Superior temporal gyrus (tissue), 1 donor: ENCODE results near the gene HHIPL1.
"Not testable (repeated sequence)": the region's sequence is repeated elsewhere in the genome, so short reads cannot be mapped to it uniquely, and the experiment has no call there.

Source experiments
- DNase-seq: peaks from one replicate; pipeline ENCODE4 v3.0.0-alpha.2; 2016; ENCODE audit errors: extremely low spot score

Gene HHIPL1

DNA sequence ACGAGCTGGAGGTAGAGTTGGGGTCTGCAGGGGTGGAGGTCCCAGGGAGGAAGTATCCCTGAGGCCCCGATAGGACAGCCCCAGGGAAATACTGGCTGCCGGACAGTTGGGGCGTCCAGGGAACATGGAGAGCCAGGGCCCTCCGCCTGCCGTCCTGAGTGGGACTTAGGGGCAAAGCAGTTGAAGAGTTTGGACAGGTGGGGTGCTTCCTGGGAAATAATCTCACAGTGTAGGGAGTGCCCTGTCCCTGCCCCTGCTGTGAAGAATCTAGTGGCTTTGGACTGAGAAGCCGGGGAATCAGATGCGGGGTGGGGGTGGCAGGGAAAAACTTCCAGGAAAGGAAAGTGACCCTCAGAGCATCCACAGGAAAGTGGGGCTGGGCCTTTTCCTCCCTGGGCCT lies 9.8 kb upstream of the HHIPL1 start:
- no peak for DNase-seq

DNA sequence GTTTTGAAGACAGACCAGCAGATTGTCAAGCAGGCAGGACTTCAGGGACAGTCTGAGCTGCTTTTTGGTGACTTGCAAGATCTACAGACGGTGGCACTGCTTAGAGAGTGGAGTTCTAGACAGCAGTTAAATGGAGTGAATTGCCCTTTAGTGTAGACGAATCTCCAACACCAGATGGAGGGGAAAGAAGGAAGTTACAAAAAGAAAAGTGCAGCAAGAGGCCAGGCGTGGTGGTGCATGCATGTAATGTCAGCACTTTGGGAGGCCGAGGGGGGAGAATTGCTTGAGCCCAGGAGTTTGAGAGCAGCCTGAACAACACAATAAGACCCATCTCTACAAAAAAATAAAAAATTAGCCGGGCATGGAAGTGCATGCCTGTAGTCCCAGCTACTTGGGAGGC lies 8.4 kb upstream of the HHIPL1 start:
- DNase-seq, result no peak

DNA sequence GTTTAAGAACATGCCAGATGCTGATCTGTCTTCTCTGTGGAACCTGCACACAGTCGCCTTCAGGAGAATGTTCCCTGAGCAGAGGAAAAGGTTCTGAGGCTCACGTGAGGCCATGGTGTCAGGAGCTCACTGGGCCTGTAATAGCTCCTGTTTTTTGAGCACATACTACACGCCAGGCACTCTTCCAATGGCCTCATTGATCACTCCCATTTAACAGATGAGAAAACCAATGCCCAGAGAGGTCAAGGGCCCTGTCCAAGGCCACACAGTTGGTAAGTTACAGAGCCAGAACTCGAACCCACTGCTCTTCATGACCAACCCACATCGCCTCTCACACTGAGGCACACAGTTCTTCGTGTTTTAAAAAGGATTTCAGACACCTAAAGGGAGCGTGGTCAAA lies 7.3 kb upstream of the HHIPL1 start:
- DNase-seq, result no peak

DNA sequence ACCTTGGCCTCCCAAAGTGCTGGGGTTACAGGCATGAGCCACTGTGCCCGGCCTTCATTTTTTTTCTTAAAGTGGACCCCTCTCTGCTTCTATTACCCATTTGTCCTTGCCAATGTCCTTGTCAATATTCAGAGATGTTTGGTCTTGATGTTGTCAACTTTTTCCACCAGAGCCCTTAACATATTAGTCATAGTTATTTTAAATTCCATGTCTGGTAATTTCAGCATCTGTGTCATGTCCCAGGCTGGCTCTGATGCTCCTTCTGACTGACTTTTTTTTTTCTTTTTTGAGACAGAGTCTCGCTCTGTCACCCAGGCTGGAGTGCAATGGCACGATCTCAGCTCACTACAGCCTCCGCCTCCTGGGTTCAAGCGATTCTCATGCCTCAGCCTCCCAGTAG lies 2.2 kb upstream of the HHIPL1 start:
- DNase-seq, result not testable (repeated sequence)

DNA sequence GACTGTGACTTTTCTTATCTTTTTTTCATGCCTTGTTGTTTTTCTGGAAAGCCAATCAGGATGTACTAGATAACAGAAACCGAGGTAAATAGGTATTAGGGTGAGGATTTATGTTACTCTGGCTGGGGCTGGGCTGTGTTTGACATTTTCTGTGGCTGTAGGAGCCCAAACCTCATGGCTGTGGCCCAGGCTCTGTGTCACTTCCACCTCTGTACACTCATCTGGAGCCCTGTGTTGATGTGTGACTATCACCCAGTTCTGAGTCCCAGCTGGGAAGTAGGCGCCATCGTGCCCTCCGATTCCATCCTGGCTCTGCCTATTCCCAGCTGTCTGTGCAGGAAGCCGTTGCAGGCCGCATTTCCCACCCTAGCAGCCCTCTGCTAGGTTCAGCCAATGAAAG lies 1.6 kb upstream of the HHIPL1 start:
- DNase-seq, result no peak

DNA sequence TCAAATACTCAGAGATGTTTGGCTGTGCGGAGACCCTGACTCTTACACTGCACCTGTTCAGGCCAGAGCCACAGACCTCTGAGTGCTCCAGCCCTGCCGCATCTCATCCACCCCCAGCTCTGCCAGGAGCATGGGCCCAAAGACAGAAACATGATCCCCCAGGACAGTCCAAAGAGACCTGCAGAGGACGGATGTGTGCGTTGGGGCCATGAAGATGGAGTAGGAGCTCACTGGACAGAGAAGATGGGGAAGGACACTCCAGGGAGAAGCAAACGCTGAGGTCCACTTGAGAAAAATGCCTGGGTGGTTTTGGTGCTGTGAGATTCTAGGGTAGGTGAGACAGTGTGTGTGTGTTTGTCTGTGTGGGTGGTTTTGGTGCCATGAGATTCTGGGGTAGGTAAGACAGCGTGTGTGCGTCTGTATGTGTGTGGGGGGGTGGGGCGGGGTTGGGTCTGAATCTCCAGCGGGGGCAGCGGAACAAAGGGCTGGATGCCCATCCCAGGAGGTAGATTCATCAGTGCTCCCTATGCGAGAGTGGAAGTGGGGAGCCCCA lies 818 bp upstream of the HHIPL1 start:
- no peak for DNase-seq

DNA sequence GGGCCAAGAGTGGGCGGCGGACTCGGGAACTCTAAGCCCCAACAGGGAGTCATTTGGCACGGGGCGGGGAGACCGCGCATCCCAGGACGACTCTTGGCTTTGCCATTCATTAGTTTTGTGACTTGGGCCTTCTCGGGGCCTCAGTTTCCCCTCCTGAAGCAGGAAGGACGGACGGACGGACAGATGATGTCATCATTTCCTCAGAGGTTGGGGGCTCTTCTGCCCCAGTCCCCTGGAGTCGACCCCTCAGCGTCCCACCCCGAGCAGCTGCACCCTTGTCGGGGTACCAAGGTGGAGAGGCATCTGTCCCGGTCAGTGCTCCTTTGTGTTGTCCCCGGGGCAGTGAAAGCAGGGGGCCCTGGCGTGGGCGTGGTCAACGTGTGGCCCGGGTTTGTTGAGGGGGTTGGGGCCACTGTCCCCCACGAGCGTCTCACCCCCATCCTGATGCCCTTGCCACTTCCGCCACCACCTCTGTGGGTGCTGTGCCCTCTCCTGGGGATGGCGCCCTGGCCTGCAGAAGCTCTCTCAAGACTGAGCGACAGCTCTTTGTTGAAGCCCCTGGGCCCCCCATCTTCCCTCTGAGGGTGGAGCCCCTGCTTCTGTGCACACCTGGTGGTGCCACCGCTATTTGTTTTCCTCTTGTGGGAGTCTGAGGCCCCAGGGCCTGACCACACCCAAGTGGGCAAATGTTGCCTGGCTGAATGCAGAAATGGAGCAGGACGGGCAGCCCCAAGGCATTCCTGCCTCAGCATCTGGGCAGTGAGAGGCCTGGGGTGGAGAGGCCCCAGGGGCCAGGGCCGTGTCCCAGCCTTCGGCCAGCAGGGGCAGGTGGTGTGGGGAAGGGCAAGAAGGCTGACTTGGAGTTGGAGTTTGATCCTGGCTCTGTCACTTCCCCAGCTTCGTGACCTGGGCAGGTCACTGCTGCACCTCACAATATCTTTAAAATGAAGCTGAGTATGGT lies 896 bp downstream of the HHIPL1 start:
- no peak for DNase-seq

DNA sequence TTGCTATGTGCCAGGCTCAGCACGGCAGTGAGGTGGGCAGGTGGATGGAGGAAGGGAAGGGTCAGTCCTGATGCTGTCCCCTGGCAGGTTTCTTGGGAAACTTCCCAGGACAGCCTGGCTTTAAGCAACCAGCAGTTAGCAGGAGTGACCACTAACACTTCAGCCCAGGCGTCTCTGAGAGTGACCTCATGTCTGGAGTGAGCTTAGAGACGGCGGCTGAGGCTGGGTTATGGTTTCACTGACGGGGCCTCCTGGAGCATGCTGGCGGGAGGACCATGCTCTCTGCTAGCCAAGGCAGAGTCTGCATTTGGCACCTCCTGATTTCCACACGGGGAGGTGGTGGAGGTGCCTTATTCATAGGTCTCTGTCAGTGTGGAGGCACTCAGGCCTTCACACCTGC lies 2.5 kb downstream of the HHIPL1 start:
- DNase-seq, result no peak

DNA sequence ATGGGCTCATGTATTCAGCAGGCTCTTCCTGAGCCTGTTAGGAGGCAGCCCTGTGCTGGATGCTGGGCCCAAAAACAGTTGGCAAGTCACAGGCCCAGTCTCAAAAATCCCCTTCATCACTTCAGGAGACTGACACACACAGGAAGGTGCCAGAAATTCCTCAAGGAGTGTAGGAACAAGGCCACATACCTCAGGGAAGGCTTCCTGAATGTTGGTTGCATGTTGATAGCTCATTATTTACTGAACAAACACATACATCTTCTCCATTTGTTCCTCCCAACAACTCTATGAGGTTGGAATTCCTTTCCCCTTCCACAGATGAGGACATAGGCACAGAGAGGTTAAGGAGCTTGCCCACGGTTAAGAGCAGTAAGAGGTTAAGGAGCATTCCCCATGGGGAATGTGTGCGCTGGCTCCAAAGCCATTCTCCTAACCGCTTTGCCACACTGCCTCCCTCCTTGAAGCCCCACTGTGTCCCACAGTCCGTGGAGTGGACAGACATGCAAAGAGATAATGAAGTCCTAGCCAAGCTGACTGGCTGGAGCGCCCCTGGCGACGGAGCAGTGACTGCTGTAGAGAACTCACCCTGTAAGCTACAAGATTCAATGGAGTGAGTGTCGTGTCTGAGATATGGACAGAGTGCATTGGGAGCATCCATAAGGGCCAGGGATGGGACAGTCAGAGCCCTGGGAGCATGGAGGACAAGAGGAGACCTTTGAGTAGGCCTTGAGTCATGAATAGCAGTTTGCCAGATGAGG lies 3.3 kb downstream of the HHIPL1 start:
- DNase-seq, result no peak

DNA sequence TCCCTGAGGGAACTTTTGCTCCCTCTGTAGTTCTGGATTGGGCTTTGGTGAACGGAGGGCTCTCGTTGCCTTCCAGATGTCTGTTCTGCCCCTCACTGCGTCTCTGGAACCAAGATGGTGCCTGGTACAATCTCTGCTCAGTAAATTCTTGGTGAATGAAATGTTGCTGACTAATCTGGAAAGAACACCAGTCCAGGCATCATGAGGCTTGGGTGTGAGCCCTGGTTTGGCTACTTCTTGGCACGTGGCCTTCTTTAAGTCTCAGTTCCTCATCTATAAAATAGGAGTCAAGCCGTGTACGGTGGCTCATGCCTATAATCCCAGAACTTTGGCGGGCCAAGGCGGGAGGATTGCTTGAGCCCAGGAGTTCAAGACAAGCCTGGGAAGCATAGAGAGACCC lies 4.3 kb downstream of the HHIPL1 start:
- no peak for DNase-seq

DNA sequence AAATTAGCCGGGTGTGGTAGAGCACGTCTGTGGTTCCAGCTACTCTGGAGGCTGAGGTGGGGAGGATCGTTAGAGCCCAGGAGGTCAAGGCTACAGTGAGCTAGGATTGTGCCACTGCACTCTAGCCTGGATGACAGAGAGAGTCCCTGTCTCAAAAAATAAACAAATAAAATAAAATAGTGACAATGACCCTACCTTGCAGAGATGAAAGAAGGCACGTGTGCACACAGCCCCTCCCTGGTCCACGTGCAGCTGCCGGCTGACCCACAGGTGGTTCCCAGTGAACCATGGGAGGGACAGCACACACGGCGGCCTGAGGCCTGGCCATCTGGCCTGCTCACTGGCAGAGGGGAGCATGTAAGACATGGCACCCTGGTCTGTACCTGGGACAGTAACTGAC lies 4.7 kb downstream of the HHIPL1 start:
- DNase-seq, result no peak

DNA sequence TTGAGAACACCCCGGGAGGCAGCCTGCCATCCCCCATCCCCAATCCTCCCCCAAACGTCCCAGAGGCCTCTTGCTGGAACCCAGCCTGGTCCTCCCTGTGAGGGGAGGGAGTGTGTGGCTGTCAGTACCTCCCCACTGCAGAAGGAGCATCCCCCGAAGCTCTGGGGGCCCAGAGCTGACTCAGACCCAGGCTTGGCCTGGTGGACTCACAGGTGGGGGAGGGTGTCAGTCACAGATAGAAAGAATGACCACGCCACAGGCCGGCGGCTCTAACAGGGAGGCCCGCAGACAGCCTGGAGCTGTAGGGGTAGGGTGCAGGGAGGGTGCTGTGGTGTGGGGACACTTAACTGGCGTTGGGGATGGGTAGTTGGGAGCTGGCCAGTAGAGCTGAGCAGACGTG lies 5.3 kb downstream of the HHIPL1 start:
- DNase-seq, result no peak

DNA sequence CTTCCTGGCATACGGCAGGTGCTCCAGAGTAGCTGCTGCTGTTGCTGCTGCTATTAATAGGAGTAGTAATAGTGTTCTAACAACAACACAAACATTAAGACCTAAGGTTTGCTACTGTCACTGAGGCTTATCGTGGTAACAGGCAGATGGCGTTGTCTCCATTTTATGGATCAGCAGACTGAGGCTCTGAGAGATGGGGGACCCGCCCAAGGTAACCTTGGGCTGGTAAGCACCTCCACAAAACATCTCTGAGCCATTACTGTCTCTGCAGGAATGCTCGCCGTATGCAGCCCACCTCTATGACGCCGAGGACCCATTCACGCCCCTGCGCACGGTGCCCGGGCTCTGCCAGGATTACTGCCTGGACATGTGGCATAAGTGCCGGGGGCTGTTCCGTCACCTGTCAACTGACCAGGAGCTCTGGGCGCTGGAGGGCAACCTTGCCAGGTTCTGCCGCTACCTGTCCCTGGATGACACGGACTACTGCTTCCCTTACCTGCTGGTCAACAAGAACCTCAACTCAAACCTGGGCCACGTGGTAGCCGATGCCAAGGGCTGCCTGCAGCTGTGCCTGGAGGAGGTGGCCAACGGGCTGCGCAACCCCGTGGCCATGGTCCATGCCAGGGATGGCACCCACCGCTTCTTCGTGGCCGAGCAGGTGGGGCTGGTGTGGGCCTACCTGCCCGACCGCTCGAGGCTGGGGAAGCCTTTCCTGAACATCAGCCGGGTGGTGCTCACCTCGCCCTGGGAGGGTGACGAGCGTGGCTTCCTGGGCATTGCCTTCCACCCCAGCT lies 7.2 kb downstream of the HHIPL1 start:
- DNase-seq, result no peak

DNA sequence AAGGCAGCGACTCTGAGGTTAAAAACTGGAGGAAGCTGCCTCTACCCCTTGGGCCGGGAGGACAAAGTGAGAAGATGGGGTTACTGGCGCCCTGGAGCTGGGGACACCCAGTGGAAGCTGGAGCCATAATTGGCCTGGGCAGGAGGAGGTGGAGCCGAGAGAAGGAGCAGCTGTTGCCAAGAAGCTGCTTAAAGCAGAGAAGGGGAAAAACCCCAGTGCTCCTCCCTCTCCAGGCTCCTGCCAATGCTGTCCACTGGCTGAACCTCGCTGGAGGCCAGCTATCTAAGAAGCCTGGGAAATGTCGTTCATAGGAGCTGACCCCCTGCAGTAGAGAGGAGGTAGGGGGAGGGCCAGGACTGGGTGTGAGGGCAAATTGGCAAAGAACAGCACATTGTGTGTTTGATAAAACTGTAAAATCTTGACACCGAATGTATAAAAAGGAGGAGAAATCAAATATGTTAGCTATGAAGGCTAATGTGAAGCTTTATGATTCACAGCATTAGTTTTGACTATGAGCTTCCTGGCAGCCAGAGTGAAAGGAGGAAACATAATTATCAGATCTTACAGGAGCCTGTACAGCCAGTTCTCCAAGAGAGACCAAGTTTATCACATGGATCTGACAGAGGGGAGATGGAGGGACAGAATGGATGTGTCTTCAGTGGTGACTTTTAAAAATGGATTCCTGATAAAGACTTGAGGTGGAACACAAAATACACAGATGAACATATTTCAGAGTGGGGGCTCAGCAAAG lies 9.5 kb downstream of the HHIPL1 start:
- no peak for DNase-seq

DNA sequence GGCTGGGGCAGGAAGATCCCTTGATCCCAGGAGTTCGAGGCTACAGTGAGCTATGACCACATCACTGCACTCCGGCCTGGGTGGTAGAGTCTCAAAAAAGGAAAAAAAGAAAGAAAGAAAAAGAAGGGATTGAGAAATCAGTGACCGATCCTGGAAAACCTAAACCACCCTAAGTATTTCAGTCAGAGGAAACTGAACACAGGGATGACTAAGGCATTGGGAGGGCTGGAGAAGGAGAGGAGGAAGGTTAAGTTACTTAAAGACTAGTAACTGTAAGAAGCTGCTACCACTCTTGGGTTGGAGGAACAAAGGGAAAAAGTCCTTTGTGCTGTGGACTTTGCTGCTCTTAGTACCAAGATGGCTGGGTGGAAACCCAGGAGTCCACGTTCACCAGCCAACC lies 10.6 kb downstream of the HHIPL1 start:
- no peak for DNase-seq

DNA sequence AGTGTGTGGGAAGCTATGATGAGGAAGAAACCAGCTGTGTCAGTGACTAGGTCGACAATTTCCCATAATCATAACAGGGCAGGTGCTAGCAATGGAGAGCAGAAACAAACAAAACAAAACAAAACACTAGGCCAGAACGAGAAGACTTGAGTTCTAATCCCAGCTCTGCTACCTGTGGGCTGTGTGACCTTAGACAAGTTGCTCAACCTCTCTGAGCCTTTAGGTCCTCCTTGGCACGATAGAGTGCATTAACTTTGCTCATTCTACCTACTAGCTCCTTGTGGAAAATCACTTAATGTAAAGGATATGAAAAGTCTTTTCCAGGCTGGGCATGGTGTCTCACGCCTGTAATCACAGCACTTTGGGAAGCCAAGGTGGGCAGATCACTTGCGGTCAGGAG lies 11.2 kb downstream of the HHIPL1 start:
- DNase-seq, result no peak

DNA sequence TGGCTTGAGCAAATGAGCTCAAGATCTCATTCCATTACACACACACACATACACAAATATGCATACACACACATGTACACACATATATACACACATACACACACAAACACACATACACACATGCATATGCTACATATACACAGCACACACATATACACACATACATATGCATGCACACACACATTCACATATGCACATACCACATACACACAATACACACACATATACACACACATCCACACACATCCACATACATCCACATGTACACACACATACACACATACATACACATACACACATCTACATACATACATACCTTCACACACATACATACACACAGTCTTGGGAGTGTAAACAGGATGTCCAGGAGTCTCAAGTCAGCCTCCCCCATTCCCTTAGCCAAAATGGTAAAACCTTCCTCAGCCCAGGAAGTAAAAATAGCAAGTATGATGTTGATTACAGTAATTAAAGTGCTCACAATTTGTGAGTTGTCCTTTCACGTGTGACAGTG lies 12.8 kb downstream of the HHIPL1 start:
- no peak for DNase-seq

DNA sequence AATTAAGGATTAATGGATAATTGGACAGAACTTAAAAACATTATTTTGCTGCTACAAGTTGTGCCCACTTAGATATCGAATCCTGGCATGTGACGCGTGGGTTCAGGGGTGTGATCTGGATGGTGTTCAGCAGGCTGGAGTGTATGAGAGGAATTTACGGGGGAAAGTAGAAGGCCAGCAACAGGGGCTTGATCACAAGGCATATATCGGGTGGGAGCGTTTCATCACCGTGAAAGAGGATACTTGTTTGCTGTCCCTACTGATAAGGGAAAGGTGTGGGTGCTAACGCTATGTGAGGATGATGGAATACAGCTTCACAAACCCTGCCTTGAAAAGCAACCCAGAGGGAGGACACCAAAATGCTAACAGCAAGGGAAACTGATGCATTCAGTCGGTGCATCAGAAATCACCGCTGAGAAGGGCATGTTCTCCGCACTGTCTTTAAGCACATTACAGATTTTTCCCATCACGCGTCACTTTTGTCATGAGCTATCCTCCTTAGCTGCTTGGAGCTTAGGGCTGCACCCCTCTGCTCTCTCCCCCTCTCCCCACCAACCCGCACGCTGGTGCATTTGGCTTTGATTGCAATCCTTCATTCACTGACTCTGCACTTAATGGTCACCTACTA lies 13.4 kb downstream of the HHIPL1 start:
- DNase-seq, result no peak

DNA sequence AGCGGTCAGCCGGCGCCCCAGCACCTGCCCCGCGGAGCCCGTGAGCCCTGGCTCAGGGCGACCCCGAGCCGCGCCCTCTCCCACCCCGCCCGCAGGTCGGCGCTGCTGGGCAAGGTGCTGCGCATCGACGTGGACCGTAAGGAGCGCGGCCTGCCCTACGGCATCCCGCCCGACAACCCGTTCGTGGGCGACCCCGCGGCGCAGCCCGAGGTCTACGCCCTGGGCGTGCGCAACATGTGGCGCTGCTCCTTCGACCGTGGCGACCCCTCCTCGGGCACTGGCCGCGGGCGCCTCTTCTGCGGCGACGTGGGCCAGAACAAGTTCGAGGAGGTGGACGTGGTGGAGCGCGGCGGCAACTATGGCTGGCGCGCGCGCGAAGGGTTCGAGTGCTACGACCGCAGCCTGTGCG lies 14.4 kb downstream of the HHIPL1 start:
- DNase-seq, result no peak

DNA sequence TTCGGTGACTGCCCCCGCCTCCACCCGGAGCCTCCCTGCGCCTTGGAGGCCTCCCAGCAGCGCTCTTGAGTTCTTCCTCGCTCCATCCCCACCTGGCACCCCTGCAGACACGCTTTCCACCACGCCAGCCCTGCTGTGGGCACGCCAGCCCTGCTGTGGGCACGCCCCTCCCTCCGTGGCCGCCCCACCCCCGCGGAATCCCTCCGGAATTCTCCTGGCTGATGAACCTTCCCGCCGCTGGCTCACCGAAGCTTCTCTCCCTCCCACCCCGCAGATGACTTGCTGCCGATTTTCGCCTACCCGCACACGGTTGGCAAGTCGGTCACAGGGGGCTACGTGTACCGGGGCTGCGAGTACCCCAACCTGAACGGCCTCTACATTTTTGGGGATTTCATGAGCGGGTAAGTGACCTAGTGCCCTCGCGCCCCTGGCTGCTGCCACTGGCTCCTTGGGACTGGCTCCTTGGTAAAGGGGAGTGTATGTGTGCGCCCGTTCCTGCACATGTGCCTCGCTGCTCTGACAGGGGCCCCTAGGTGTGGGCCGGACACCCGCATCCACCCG lies 15.2 kb downstream of the HHIPL1 start:
- no peak for DNase-seq
